GM12801 (cell line): ENCODE results near the gene SLC25A53.

Experiments used
- CTCF ChIP-seq: IDR thresholded peaks from one replicate; pipeline ENCODE4 v1.5.1; 2011; ENCODE audit warnings: control low read depth; ENCODE audit not compliant: insufficient read length; ENCODE audit errors: extremely low read depth

SLC25A53 gene

GRCh38 chrX:104156630-104157529, at the start of gene SLC25A53:
Gene SLC25A53, minus strand, starts transcription at chrX:104157009. Its CDS starts 51,752 bp downstream, at chrX:104105257.
- no peak for TF ChIP-seq CTCF

- no peak for TF ChIP-seq CTCF
Measured at GRCh38 chrX:104205548-104205947, 48.7 kb upstream of the SLC25A53 start.

- no peak for TF ChIP-seq CTCF
Measured at GRCh38 chrX:104195489-104196084, 38.8 kb upstream of the SLC25A53 start.

GRCh38 chrX:104195013-104195412, 38.2 kb upstream of the SLC25A53 start:
- TF ChIP-seq CTCF: no peak

GRCh38 chrX:104193485-104193884, 36.7 kb upstream of the SLC25A53 start:
- no peak for TF ChIP-seq CTCF

- no peak for TF ChIP-seq CTCF
Measured at GRCh38 chrX:104189837-104190236, 33.0 kb upstream of the SLC25A53 start.

- TF ChIP-seq CTCF: no peak
Measured at GRCh38 chrX:104187931-104188330, 31.1 kb upstream of the SLC25A53 start.
